ENCODE data around the gene PCDHGB5. TPM values are rescaled to one million over a fixed set of nuclear protein-coding genes. Genes with fewer than 3 reads are reported as not detected.
"Not testable (repeated sequence)": the region's sequence is repeated elsewhere in the genome, so short reads cannot be mapped to it uniquely, and the experiment has no call there.

PCDHGB5 gene
- total RNA-seq, 1 experiment from 2014 or later = not detected

DNA sequence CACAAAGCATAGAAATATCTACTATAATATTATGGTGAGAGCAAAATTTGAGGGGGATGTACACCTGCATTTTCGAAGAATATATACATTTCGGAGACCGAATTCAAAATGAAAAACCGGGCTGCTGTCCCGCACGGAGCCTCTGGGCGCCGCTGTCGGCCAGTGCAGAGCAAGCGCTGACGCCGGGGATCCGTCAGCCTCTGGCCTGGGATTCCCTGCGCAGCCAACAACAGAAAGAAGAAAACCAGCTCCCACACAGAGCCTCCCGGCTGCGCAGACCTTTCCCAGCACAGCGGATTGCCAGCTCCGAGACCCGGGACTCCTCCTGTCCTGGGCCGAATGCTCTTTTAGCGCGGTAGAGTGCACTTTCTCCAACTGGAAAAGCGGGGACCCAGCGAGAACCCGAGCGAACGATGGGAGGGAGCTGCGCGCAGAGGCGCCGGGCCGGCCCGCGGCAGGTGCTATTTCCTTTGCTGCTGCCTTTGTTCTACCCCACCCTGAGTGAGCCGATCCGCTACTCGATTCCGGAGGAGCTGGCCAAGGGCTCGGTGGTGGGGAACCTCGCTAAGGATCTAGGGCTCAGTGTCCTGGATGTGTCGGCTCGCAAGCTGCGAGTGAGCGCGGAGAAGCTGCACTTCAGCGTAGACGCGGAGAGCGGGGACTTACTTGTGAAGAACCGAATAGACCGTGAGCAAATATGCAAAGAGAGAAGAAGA lies 10.2 kb downstream of the PCDHGB5 start, which contains the start of gene PCDHGB6:
Gene PCDHGB6, plus strand, starts transcription at position 232 of the 716 bp plus-strand sequence. Its CDS starts 182 bp downstream, at position 414.
- peak; percentile 9 for DNase-seq (ENCODE audit: low spot score)
- in situ Hi-C loops (cut with HindIII; ENCODE audit: low sequenced_read_pairs) = not testable (repeated sequence)

DNA sequence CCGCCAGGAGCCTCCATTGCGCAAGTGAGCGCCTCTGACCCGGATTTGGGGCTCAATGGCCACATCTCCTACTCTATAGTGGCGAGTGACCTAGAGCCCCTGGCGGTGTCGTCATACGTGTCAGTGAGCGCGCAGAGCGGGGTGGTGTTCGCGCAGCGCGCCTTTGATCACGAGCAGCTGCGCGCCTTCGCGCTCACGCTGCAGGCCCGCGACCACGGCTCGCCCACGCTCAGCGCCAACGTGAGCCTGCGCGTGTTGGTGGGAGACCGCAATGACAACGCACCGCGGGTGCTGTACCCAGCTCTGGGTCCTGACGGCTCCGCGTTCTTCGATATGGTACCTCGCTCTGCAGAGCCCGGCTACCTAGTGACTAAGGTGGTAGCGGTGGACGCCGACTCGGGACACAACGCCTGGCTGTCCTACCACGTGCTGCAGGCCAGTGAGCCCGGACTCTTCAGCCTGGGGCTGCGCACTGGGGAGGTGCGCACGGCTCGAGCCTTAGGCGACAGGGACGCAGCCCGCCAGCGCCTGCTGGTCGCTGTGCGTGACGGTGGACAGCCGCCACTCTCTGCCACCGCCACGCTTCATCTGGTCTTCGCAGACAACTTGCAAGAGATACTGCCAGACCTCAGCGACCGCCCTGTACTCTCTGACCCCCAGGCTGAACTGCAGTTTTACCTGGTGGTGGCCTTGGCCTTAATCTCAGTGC lies 12.0 kb downstream of the PCDHGB5 start:
- in situ Hi-C loops (cut with HindIII; ENCODE audit: low sequenced_read_pairs) = no loop called here

DNA sequence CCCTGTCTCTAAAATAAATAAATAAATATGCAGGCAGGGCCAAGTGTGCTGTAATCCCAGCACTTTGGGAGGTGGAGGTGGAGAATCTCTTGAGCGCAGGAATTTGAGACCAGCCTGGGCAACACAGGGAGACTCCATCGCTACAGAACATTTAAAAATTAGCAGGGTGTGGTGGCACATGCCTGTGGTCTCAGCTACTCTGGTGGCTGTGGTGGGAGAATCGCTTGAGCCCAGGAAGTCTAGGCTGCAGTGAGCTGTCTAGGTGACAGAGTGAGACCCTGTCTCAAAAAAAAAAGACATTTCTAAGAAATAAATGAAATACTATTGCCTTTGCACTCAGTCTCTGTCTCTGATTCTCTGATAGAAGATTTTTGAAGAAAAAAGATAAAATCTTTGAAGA lies 13.8 kb downstream of the PCDHGB5 start:
- in situ Hi-C loops (cut with HindIII; ENCODE audit: low sequenced_read_pairs) = no loop called here
- no peak for DNase-seq (ENCODE audit: low spot score)

More for the DNA sequence above, 12.0 kb downstream of the PCDHGB5 start:
- DNase-seq (ENCODE audit: low spot score) = no peak

DNA sequence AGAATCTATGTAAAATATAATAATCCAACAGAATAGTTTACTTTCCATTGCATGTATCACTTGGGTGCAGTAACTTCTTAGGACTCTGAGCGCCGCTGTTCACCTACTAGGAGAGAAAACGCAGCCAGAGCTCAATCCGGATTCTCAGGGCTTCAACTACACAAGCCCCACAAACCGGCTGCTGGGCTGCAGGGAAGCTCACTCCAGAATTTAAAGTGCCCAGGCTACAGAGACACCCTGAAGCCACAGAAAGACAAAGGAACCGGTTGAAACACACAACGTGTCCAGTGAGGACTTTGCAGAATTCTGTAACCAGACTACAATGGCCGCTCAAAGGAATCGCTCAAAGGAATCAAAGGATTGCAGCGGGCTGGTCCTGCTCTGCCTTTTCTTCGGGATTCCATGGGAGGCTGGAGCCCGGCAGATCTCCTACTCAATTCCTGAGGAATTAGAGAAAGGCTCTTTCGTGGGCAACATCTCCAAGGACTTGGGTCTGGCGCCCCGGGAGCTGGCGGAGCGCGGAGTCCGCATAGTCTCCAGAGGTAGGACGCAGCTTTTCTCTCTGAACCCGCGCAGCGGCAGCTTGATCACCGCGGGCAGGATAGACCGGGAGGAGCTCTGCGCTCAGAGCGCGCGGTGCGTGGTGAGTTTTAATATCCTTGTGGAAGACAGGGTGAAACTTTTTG lies 15.2 kb downstream of the PCDHGB5 start, which contains the start of gene PCDHGA10:
Gene PCDHGA10, plus strand, starts transcription at position 134 of the 686 bp plus-strand sequence. Its CDS starts 189 bp downstream, at position 323.
- DNase-seq (ENCODE audit: low spot score) = peak; percentile 36
- in situ Hi-C loops (cut with HindIII; ENCODE audit: low sequenced_read_pairs) = no loop called here

DNA sequence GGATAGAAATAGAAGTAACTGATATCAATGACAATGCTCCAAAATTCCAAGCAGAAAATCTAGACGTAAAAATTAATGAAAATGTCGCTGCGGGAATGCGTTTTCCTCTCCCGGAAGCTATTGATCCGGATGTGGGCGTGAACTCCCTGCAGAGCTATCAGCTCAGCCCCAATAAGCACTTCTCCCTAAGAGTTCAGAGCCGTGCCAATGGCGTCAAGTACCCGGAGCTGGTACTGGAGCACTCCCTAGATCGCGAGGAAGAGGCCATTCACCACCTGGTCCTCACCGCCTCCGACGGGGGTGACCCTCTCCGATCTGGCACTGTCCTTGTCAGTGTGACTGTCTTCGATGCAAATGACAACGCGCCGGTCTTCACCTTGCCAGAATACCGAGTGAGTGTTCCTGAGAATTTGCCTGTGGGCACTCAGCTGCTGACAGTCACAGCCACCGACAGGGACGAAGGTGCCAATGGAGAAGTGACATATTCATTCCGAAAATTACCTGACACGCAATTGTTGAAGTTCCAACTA lies 15.9 kb downstream of the PCDHGB5 start:
- DNase-seq (ENCODE audit: low spot score) = no peak
- in situ Hi-C loops (cut with HindIII; ENCODE audit: low sequenced_read_pairs) = no loop called here

DNA sequence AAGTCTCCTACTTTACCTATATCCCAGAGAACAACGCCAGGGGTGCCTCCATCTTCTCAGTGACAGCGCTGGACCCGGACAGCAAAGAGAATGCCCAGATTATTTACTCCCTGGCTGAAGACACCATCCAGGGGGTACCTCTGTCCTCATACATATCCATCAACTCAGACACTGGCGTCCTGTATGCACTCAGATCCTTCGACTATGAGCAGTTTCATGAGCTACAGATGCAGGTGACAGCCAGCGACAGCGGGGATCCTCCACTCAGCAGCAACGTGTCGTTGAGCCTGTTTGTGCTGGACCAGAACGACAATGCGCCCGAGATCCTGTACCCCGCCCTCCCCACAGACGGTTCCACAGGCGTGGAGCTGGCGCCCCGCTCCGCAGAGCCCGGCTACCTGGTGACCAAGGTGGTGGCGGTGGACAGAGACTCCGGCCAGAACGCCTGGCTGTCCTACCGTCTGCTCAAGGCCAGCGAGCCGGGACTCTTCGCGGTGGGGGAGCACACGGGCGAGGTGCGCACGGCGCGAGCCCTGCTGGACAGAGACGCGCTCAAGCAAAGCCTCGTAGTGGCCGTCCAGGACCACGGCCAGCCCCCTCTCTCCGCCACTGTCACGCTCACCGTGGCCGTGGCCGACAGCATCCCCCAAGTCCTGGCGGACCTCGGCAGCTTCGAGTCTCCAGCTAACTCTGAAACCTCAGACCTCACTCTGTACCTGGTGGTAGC lies 17.0 kb downstream of the PCDHGB5 start:
- in situ Hi-C loops (cut with HindIII; ENCODE audit: low sequenced_read_pairs) = not testable (repeated sequence)

DNA sequence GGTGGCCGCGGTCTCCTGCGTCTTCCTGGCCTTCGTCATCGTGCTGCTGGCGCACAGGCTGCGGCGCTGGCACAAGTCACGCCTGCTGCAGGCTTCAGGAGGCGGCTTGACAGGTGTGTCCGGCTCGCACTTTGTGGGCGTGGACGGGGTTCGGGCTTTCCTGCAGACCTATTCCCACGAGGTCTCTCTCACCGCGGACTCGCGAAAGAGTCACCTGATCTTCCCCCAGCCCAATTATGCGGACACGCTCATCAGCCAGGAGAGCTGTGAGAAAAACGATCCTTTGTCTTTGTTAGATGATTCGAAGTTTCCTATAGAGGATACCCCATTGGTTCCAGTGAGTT lies 17.5 kb downstream of the PCDHGB5 start:
- DNase-seq (ENCODE audit: low spot score); in situ Hi-C loops (cut with HindIII; ENCODE audit: low sequenced_read_pairs): not testable (repeated sequence)

More for the DNA sequence above, 17.0 kb downstream of the PCDHGB5 start:
- not testable (repeated sequence) for DNase-seq (ENCODE audit: low spot score)

DNA sequence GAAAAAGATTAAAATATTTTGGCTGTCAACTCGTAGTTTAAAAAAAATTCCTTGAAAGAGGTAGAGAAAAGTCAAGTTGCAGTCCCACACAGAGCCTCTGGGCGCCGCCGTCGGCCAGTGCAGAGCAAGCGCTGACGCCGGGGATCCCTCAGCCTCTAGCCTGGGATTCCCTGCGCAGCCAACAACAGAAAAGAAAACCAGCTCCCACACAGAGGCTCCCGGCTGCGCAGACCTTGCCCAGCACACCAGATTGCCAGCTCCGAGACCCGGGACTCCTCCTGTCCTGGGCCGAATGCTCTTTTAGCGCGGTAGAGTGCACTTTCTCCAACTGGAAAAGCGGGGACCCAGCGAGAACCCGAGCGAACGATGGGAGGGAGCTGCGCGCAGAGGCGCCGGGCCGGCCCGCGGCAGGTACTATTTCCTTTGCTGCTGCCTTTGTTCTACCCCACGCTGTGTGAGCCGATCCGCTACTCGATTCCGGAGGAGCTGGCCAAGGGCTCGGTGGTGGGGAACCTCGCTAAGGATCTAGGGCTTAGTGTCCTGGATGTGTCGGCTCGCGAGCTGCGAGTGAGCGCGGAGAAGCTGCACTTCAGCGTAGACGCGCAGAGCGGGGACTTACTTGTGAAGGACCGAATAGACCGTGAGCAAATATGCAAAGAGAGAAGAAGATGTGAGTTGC lies 19.9 kb downstream of the PCDHGB5 start, which contains the start of gene PCDHGB7:
Gene PCDHGB7, plus strand, starts transcription at position 184 of the 679 bp plus-strand sequence. Its CDS starts 183 bp downstream, at position 367.
- DNase-seq (ENCODE audit: low spot score) = peak; percentile 67
- in situ Hi-C loops (cut with HindIII; ENCODE audit: low sequenced_read_pairs) = not testable (repeated sequence)

DNA sequence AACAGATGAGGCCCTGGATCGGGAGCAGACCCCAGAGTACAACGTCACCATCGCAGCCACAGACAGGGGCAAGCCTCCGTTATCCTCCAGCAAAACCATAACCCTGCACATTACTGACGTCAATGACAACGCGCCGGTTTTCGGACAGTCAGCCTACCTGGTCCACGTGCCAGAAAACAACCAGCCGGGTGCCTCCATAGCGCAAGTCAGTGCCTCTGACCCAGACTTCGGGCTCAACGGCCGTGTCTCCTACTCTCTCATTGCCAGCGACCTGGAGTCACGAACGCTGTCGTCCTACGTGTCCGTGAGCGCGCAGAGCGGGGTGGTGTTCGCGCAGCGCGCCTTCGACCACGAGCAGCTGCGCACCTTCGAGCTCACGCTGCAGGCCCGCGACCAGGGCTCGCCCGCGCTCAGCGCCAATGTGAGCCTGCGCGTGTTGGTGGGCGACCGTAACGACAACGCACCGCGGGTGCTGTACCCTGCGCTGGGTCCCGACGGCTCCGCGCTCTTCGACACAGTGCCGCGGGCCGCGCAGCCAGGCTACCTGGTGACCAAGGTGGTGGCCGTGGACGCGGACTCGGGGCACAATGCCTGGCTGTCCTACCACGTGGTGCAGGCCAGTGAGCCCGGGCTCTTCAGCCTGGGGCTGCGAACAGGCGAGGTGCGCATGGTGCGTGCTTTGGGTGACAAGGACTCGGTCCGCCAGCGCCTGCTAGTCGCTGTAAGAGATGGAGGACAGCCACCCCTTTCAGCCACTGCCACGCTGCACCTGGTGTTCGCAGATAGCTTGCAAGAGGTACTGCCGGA lies 21.5 kb downstream of the PCDHGB5 start:
- in situ Hi-C loops (cut with HindIII; ENCODE audit: low sequenced_read_pairs) = no loop called here
- no peak for DNase-seq (ENCODE audit: low spot score)

DNA sequence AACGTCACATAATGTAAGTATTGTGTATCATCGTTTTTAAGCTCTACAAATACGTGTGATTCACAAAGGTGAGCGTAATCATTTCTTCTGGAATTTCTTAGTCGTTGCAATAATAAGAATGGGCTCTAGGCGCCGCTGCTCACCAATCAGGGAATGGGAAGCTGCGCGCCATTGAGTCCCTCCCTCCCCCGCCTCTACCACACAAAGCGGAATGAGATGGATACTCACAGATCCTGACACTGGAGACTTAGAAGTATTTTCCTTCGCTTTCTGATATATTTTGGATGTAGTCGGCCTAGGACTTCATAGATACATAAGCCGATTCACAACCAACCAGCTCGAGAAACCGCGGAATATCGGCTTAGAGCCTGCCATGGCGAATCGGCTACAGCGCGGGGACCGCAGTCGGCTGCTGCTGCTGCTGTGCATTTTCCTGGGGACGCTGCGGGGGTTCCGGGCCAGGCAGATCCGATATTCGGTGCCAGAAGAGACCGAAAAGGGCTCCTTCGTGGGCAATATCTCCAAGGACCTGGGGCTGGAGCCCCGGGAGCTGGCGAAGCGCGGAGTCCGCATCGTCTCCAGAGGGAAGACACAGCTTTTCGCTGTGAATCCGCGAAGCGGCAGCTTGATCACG lies 23.2 kb downstream of the PCDHGB5 start, which contains the start of gene PCDHGA11:
Gene PCDHGA11, plus strand, starts transcription at position 197 of the 634 bp plus-strand sequence. Its CDS starts 177 bp downstream, at position 374.
- no peak for DNase-seq (ENCODE audit: low spot score)
- in situ Hi-C loops (cut with HindIII; ENCODE audit: low sequenced_read_pairs) = no loop called here

DNA sequence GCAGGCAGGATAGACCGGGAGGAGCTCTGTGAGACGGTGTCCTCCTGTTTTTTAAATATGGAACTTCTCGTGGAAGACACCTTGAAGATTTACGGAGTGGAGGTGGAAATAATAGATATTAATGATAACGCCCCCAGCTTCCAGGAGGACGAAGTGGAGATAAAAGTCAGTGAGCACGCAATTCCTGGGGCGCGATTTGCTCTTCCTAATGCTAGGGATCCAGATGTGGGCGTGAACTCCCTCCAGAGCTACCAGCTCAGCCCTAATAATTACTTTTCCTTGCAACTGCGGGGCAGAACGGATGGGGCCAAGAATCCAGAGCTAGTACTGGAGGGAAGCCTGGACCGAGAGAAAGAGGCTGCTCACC lies 23.7 kb downstream of the PCDHGB5 start:
- DNase-seq (ENCODE audit: low spot score) = no peak
- in situ Hi-C loops (cut with HindIII; ENCODE audit: low sequenced_read_pairs) = no loop called here

DNA sequence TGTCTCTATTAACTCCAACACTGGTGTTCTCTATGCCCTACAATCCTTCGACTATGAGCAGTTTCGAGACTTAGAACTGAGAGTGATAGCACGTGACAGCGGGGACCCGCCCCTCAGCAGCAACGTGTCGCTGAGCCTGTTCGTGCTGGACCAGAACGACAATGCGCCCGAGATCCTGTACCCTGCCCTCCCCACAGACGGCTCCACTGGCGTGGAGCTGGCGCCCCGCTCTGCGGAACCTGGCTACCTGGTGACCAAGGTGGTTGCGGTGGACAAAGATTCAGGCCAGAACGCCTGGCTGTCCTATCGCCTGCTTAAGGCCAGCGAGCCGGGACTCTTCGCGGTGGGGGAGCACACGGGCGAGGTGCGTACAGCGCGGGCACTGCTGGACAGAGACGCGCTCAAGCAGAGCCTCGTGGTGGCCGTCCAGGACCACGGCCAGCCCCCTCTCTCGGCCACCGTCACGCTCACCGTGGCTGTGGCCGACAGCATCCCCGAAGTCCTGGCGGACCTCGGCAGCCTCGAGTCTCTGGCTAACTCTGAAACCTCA lies 25.1 kb downstream of the PCDHGB5 start:
- in situ Hi-C loops (cut with HindIII; ENCODE audit: low sequenced_read_pairs) = no loop called here
- no peak for DNase-seq (ENCODE audit: low spot score)

DNA sequence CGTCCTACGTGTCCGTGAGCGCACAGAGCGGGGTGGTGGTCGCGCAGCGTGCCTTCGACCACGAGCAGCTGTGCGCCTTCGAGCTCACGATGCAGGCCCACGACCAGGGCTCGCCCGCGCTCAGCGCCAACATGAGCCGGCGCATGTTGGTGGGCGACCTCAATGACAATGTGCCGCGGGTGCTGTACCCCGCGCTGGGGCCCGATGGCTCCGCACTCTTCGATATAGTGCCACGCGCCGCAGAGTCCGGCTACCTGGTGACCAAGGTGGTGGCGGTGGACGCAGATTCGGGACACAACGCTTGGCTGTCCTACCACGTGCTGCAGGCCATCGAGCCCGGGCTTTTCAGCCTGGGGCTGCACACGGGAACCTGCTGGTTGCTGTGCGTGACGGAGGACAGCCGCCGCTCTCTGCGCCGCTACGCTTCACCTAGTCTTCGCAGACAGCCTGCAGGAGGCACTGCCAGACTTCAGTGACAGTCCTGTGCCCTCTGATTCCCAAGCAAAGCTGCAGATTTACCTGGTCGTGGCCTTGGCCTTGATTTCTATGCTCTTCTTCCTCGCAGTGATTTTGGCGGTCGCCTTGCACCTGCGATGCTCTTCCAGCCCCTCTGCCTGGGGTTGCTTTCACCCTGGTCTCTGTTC lies 30.2 kb downstream of the PCDHGB5 start:
- no peak for DNase-seq (ENCODE audit: low spot score)
- in situ Hi-C loops (cut with HindIII; ENCODE audit: low sequenced_read_pairs) = no loop called here

DNA sequence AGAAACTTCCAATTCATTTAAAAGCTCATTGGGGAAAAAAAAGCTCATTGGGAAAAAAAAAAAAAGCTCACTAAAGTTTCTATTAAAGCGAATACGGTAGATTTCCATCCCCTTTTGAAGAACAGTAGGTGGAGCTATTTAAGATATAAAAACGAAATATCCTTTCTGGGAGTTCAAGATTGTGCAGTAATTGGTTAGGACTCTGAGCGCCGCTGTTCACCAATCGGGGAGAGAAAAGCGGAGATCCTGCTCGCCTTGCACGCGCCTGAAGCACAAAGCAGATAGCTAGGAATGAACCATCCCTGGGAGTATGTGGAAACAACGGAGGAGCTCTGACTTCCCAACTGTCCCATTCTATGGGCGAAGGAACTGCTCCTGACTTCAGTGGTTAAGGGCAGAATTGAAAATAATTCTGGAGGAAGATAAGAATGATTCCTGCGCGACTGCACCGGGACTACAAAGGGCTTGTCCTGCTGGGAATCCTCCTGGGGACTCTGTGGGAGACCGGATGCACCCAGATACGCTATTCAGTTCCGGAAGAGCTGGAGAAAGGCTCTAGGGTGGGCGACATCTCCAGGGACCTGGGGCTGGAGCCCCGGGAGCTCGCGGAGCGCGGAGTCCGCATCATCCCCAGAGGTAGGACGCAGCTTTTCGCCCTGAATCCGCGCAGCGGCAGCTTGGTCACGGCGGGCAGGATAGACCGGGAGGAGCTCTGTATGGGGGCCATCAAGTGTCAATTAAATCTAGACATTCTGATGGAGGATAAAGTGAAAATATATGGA lies 32.8 kb downstream of the PCDHGB5 start, which contains the start of gene PCDHGA12:
Gene PCDHGA12, plus strand, starts transcription at position 176 of the 782 bp plus-strand sequence. Its CDS starts 253 bp downstream, at position 429.
- in situ Hi-C loops (cut with HindIII; ENCODE audit: low sequenced_read_pairs) = no loop called here
- peak; percentile 23 for DNase-seq (ENCODE audit: low spot score)

DNA sequence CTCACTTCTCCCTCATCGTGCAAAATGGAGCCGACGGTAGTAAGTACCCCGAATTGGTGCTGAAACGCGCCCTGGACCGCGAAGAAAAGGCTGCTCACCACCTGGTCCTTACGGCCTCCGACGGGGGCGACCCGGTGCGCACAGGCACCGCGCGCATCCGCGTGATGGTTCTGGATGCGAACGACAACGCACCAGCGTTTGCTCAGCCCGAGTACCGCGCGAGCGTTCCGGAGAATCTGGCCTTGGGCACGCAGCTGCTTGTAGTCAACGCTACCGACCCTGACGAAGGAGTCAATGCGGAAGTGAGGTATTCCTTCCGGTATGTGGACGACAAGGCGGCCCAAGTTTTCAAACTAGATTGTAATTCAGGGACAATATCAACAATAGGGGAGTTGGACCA lies 33.5 kb downstream of the PCDHGB5 start:
- in situ Hi-C loops (cut with HindIII; ENCODE audit: low sequenced_read_pairs) = no loop called here
- DNase-seq (ENCODE audit: low spot score) = no peak

Data from G401 (cell line).